Measurements from ENCODE around the gene GABRG3.

GABRG3 gene

GRCh38 chr15:27573805-27574485 lies 603.0 kb downstream of the GABRG3 start:
- DNase-seq (ENCODE audit: low read depth in 2 of 2): no peak

- DNase-seq (ENCODE audit: low read depth in 2 of 2): no peak
Measured at GRCh38 chr15:27574541-27575054, 603.6 kb downstream of the GABRG3 start.

DNA sequence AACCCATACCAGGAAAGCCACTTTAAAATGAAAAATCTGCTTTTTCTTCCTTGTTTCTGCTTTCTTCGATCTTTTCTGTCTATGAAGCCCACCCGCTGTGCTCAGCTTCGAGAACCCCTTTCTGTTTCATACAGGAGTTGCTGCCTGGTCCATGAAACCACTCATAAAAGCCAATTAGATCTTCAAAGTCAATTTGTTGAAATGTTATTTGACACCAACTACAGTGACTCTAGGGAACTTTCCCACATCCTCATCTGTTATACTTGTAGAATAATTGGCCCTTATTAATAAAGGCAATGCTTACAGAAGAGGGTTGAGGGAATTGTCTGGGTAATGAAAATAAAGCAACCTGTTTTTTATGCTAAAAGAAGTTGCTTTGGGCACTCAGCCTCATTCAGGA lies 604.5 kb downstream of the GABRG3 start:
- no peak for DNase-seq (ENCODE audit: low read depth in 2 of 2)

DNA sequence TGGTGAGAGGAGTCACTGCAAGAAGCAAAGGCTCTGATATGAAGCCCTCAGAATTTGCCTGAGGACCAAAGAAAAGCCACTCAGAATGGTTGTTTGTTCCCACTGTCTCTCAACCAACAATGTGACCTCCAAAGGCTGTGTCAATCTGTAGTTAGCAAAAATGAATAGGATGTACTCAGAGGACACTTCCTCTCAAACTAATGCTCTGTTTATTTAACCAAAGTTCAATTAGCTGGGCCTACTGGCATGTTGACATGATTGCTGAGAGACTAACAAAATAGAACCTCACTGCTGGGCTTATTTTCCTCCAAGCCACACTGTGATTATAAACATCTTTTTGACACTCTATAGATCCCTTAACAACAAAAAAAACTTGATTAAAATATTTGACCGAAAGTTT lies 605.6 kb downstream of the GABRG3 start:
- DNase-seq (ENCODE audit: low read depth in 2 of 2): no peak

- DNase-seq (ENCODE audit: low read depth in 2 of 2): no peak
Measured at GRCh38 chr15:27579738-27580137, 608.8 kb downstream of the GABRG3 start.

GRCh38 chr15:27582726-27583410 lies 611.9 kb downstream of the GABRG3 start:
- DNase-seq (ENCODE audit: low read depth in 2 of 2): no peak

DNA sequence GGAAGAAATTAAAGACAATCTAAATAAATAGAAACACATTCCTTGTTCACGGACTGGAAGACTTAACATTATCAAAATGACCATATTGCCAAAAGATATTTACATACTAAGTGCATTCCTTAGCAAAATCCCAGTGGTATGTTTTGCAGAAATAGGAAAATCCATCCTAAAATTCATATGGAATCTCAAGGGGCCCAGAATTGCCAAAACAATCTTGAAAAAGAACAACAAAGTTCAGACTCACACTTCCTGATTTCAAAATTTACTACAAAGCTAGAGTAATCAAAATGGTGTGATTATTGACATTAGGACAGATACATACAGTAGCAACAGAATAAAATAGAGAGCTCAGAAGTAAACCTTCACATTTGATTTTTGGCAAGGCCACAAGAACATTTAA lies 612.7 kb downstream of the GABRG3 start:
- DNase-seq (ENCODE audit: low read depth in 2 of 2): no peak

DNA sequence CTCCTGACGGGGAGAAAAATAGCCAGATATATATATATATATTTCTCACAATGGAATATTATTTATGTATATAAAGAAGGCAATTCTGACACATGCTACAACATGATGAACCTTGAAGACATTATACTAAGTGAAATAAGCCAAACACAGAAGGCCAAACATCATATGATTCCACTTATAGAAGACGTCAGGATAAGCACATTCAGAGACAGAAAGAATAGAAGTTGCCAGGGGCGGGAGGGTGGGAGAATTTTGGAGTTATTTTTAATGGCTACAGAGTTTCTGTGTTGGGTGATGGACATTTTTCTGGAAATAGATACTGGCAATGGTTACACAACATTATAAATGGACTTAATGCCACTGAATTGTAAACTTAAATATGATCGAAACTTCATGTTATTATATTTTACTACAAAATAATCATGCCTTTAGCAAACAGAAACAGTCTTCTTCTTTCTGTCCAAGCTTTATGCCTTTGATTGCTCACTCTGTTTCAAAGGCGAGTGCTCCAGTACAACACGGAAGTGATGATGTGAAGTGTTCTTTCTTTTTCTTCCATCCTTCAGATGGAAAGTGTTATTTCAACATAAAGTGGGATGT lies 614.2 kb downstream of the GABRG3 start:
- no peak for DNase-seq (ENCODE audit: low read depth in 2 of 2)

- no peak for DNase-seq (ENCODE audit: low read depth in 2 of 2)
Measured at GRCh38 chr15:27587810-27588209, 616.8 kb downstream of the GABRG3 start.

DNA sequence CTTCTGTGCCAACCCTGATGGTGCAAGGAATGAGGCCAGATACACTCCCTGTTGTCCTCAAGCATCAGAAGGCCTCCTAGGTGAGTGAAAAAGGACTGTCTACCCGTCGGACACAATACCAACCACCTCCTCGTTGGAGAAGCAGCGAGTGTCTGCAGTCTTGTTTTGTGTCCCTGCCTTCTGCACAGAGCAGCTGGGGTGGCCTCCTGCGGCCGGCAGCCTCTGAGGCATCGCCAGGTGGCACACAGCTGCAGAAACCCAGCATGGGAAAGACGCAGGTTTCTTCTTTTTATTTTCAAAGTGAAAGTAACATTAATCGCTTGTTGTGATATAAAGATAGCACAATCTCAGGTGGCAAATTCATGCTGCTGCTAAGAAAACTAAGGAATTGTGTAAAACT lies 618.3 kb downstream of the GABRG3 start:
- DNase-seq (ENCODE audit: low read depth in 2 of 2): no peak

GRCh38 chr15:27589782-27590181 lies 618.8 kb downstream of the GABRG3 start:
- no peak for DNase-seq (ENCODE audit: low read depth in 2 of 2)

Measured in stimulated activated CD8-positive, alpha-beta memory T cell treated with anti-CD3 and anti-CD28 coated beads, Interleukin-2, amount 100 ng/mL, for 48 hours (primary cell).